ENCODE measurements around the gene RBP5.
A peak's percentile ranks its signal among the peaks of the same experiment; 100 is the strongest.
"Not testable (repeated sequence)": the region's sequence is repeated elsewhere in the genome, so short reads cannot be mapped to it uniquely, and the experiment has no call there.

Gene RBP5

GRCh38 chr12:7122811-7123769 is 5.6 kb downstream of the RBP5 start:
- DNase-seq = no peak

- DNase-seq = no peak
These were observed 7.4 kb downstream of the RBP5 start for GRCh38 chr12:7121324-7121723.

DNA sequence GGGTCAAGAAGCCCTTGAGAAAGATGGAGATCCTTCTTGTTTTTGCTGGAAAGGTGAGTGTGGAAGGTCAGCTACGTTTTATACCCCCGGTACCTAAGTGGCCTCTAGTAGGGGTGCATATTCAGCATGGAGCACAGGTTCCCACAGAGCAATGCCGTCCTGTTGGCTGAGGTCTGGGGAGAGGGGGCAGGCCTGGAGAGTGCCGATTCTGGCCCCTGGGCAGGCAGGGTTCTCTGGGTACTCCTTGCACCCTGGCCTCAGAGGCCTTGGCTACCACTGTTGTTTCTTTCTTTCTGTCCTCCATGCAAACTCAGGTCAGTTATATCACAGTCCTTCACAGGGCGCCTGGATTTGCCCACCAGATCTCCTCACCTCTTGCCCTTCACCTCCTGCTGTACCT is 8.5 kb downstream of the RBP5 start:
- no peak for DNase-seq

- no peak for DNase-seq
These were observed 9.8 kb downstream of the RBP5 start for GRCh38 chr12:7118881-7119280.

GRCh38 chr12:7117670-7118069 is 11.0 kb downstream of the RBP5 start:
- DNase-seq = no peak

GRCh38 chr12:7116916-7117315 is 11.8 kb downstream of the RBP5 start:
- no peak for DNase-seq

DNA sequence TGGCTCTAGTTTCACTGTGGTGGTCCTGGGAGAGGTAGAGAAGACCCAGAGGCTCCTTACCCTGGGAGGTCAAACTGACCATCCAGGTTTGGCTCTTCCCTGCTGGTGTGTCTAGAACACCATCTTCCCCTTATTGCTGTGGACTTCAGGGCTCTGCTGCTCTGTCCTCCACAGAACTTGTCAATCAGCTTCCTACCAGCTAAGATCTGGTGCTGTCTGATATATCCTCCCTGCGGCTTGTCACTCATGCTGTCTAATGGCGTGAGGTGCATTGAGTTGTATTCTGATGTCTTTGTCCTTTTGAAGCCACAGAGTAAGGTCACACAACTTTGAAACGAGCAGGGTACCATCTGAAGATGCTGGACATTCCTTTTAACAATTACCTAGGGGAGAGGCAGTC is 12.5 kb downstream of the RBP5 start:
- DNase-seq = no peak

DNA sequence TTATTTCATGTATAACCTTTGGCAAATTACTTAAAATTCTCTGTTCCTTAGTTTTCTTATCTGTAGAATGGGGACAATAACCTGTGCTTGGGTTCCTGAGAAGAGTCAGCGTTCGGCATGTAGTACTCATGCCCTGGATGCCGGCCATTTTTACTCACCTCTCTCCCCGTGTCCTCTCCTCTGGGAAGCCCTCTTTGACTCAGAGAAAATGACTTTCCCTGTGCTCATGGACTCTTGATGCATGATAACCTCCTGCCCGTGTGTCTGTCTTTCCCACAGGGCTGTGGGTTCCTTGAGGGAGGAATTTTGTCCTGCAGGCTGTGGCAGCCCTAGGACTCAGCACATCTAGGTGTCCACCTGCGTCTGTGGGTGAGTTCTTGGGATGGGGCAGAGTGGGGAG is 13.8 kb downstream of the RBP5 start:
- no peak for DNase-seq

DNA sequence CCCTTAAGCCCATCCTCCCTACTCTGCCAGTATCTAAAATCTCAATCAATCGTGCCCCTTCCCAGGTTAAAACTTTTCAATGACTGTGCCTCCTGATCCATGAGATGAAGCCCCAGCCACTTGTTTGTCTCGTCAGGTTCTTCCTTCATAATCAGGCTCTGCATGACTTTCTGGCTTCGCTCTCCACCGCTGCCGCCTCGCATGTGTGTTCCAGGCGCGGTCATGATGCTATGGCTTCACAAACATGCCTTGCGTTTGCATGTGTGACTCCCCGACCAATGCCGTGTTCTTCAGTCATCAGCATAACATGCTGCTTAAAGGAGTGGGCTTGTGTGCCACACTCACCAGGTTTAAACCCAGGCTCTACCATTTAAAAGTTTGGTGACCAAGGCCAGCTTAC is 14.7 kb downstream of the RBP5 start:
- DNase-seq = no peak

DNA sequence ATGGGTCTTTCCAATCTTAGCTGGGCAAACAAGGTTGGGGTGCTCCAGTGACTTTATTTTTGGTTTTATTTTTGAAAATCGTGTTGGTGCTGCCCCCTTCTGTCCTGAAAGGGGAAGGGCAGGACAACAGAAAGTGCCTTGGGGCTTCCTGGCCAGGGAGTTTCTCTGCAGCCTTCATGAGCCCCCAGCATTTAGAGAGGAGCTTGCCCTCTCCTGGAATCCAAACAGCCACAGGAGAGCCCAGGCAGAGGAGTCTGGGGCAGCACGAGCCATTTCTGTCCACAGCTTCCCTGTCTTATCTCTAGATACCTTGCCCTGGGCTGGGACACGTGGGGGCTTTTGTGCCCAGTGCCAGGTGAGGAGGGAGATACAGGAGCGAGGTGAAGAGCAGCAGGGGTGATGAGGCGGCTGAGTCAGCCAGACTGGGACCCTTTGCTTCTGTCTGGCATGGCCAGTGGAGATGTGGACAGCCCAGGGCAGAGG is 15.3 kb downstream of the RBP5 start:
- peak; percentile 52 for DNase-seq

GRCh38 chr12:7112041-7112440 is 16.6 kb downstream of the RBP5 start:
- DNase-seq = no peak

DNA sequence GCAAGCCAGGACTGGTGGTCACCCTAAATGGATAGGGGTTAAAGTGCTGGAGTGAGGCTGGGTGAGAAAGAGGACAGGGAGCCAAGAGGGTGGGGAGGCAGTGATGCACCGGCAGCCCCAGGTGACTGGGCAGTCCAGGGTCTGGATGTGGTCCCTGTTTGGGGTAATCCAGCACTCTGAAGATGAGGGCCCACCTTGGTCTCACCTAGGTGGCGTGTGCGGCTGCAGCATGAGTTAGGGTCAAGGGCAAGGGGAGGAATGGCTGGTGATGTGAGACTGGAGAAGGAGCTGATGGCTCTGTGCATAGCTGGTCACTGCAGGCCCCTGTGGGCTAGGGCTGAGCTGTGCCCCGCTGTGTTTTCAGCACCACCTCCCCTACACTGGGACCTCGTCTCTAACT is 18.0 kb downstream of the RBP5 start:
- DNase-seq = no peak

DNA sequence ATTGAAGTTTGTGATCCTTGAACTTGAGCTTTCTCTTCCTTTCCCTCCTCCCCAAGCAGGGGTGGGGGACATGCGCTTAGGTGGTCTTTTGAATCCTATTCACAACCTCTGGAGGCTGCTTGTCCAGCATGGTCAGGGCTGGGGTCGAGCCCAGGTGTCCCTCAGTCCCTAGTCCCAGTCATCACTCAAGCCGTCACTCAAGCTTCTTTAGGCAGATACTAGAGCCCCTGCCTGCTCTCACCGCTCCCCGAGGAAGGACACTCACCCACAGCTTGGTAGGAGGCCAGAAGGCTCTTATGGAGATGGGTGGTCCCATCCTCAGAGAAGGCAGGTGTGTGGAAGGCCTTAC is 19.1 kb downstream of the RBP5 start:
- no peak for DNase-seq

GRCh38 chr12:7108796-7109571 is 19.7 kb downstream of the RBP5 start, which contains the start of gene C1RL:
TSS of gene C1RL (minus strand) at chr12:7109214. CDS start at chr12:7109180, 34 bp downstream.
- peak; percentile 84 for DNase-seq

DNA sequence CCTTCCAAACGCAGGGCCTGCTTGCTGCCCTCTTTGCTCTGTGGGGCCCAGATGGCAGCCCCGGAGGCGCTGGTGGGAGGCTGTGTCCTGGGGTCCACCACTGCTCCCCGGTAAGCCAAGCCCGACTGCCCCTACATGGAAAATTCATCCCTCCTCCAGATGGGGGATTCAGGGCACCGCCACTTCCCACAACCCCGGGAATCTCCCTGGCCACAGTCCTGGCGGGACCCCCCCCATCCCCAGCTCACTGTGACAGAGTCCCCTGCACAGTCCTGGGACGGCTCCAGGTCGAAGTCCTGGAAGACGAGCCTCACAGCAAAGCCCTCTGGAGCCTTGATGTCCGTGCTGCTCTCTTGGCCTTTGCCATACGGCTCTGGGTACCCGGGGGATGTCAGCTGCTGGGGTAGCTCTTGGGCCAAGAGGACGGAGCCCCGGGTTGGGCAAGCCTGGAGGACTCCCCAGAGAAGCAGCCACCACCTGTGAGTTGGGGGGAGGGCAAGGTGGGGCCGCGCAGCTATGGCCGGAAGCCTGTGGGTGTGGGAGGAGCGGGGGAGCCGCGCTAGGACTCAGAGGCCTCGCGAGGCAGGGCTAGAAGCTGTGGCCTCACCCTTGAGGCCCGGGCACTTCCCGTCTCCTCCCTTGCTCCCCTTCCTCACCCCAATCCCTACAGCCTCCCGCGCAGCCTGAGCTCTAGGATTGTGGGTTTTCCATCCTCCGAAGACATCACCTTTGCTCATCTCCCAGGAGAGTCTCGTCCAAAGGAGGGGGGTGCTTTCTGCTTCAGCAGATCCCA is 20.5 kb downstream of the RBP5 start:
- peak; percentile 77 for DNase-seq

DNA sequence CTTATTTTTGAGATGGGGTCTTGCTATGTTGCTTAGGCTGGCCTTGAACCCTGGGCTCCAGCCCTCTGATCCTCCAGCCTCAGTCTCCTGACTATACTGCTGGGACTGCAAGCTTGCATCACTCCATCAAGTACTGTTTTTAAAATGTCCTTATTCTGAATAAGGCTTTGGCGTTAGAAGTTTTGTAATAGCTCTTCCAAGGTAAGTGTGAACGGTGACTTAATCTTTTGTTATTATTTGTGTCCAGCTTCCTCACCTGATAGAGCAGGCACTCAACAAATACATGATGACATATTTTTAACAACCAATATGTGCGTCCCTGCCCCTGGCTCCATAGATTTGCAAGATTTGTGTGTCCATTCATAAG is 21.1 kb downstream of the RBP5 start:
- no peak for DNase-seq

DNA sequence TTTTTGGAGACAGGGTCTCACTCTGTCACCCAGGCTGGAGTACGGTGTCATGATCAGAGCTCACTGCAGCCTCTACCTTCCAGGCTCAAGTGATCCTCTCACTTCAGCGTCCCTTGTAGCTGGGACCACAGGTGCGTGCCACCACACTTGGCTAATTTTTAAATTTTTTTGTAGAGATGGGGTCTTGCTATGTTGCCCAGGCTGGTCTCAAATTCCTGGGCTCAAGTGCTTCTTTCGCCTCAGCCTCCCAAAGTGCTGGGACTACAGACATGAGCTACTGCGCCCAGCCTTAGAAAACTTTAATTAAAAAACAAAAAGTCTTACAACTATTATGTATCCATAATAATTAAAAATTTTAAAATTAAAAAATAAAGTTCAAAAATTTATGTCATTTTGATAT is 21.5 kb downstream of the RBP5 start:
- not testable (repeated sequence) for DNase-seq

GRCh38 chr12:7106082-7106481 is 22.6 kb downstream of the RBP5 start:
- no peak for DNase-seq

DNA sequence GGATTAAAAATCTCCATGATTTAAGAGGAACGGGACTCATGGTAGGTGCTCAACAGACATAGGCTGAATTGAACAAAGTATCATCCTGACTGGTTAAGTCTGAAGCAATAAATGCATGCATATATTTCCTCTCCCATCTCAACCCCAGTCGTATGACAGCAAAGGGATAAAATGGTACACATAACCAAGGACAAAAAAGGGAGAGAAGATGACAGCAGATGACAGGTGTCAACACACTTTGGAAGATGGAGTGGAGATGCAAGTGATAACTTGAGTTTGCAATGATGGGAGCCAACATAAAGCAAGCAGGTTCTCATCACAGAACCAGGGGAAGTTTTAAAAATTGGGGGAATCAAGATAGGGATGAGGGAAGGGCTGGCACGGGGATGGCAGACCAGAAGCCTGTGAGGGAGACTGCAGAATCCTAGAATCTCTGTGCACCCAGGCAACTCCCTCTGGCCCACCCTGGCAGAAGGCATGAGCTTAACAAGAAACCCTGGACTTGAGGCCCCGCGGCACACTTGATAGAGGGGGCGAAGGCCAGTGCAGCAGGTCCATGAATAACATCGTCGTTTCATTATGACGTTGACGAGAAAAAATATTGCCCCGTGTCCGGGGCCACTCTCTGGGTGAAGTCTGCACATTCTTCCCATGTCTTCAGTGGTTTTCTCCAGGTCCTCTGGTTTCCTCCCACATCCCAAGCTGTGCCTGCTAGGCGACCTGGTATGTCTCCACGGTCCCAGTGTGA is 24.7 kb downstream of the RBP5 start:
- DNase-seq = no peak

GRCh38 chr12:7102582-7102981 is 26.1 kb downstream of the RBP5 start:
- DNase-seq = no peak

GRCh38 chr12:7101694-7102131 is 27.0 kb downstream of the RBP5 start:
- no peak for DNase-seq
